ENCODE results near the gene PPM1A.

PPM1A gene

DNA sequence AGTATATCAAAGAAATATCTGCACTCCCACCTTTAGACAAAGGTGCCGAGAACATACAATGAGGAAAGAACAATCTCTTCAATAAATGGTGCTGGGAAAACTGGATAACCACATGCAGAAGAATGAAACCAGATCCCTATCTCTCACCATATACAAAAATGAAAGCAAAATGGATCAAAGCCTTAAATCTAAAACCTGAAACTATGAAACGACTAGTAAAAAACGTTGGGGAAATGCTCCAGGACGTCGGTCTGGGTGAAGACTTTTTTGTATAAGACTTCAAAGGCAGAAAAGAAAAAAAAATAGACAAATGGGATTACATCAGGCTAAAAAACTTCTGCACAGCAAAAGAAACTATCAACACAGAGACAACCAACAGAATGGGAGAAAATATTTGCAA, 83.8 kb downstream of the PPM1A start:
- peaks cover 10% of the 10 kb centered on the region for H3K4me1 Mint-ChIP-seq
- H3K27ac Mint-ChIP-seq: no peak overlapping the region
- H3K36me3 Mint-ChIP-seq (ENCODE audit: low read depth): no peaks in the 10 kb centered on the region
- TF ChIP-seq, protein P1, sequence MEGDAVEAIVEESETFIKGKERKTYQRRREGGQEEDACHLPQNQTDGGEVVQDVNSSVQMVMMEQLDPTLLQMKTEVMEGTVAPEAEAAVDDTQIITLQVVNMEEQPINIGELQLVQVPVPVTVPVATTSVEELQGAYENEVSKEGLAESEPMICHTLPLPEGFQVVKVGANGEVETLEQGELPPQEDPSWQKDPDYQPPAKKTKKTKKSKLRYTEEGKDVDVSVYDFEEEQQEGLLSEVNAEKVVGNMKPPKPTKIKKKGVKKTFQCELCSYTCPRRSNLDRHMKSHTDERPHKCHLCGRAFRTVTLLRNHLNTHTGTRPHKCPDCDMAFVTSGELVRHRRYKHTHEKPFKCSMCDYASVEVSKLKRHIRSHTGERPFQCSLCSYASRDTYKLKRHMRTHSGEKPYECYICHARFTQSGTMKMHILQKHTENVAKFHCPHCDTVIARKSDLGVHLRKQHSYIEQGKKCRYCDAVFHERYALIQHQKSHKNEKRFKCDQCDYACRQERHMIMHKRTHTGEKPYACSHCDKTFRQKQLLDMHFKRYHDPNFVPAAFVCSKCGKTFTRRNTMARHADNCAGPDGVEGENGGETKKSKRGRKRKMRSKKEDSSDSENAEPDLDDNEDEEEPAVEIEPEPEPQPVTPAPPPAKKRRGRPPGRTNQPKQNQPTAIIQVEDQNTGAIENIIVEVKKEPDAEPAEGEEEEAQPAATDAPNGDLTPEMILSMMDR (IDR thresholded peaks at IDR 0.05; ENCODE audit: unreplicated experiment in 3 of 3): no peak
- no peaks in the 10 kb centered on the region for H3K9me3 Mint-ChIP-seq
- H3K27me3 Mint-ChIP-seq (ENCODE audit: low read depth): peaks cover 50% of the 10 kb centered on the region
- H3K4me3 Mint-ChIP-seq: no peak overlapping the region

DNA sequence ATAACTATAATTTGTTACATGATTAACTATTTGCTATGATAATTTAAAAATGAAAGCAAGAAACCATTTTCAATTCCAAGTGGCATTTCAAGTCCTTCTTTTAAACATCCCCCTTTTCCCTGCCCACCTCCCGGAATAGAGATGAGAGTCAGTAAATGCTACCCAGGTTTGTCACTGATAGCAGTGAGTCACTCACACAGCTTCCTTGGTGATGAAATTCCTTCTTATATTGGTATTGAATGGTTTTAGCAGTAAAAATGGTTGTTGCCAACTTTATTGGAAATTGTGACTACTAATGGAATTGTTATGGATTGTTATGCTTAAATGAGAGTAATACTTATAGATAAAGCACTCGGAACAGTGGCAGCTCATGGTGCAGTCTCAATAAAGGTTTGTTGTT, 90.5 kb downstream of the PPM1A start:
- H3K27me3 Mint-ChIP-seq (ENCODE audit: low read depth): peaks cover 21% of the 10 kb centered on the region
- no peak overlapping the region for H3K4me3 Mint-ChIP-seq
- H3K9me3 Mint-ChIP-seq: peaks cover 4% of the 10 kb centered on the region
- H3K36me3 Mint-ChIP-seq (ENCODE audit: low read depth): no peaks in the 10 kb centered on the region
- H3K27ac Mint-ChIP-seq: no peak overlapping the region
- TF ChIP-seq, protein P1 (IDR thresholded peaks at IDR 0.05; ENCODE audit: unreplicated experiment in 3 of 3): no peak
- H3K4me1 Mint-ChIP-seq: no peaks in the 10 kb centered on the region

DNA sequence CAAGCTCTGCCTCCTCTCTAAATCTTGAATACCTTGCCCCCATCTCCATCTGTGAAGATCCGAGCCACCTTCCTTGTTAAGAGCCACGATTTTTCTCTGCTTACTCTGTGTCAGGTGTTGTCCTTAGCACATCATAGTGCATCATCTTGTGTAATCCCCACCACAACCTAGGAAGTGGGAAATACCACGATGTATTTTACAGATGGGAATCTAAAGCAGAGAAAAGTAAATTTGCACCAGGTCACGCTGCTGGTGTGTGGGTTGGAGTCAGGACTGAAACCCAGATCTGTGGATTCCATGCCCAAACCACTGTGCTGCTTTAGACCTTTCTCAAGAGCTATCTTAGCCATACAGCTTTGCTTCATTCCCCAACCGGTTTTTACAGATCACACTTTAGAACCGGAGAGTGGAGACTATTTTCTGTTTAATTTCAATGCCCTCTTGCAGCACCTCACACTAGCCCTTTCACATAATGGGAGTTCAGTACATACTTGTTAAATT, 94.6 kb downstream of the PPM1A start:
- Mint-ChIP-seq H3K27ac (no peak overlapping the region), H3K4me1 (no peaks in the 10 kb centered on the region), H3K27me3 (ENCODE audit: low read depth) (no peaks in the 10 kb centered on the region), H3K4me3 (no peak overlapping the region), H3K36me3 (ENCODE audit: low read depth) (no peaks in the 10 kb centered on the region), H3K9me3 (peaks cover 4% of the 10 kb centered on the region)
- TF ChIP-seq, protein P1 (IDR thresholded peaks at IDR 0.05; ENCODE audit: unreplicated experiment in 3 of 3): no peak

DNA sequence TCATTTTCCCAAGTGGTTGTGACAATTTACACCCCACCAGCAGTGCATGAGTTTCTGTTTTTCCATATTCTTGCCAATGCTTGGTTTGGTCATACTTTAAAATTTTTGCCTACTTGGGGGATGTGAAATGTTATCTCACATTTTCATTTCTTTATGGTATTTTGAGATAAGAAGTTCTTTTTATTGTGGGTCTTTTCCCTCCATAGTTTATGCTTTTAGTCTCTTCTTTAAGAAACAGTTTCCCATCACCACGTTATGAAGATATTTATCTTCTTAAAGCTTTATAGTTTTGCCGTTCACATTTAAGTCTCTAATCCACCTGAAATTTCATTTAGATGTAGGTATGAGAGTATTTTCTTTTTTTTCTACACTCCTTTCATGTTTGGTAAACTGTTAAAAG, 95.7 kb downstream of the PPM1A start:
- Mint-ChIP-seq H3K4me3 (no peak overlapping the region), H3K36me3 (ENCODE audit: low read depth) (no peaks in the 10 kb centered on the region), H3K27ac (no peak overlapping the region), H3K4me1 (peaks cover 1% of the 10 kb centered on the region), H3K27me3 (ENCODE audit: low read depth) (no peaks in the 10 kb centered on the region), H3K9me3 (peaks cover 4% of the 10 kb centered on the region)
- TF ChIP-seq, protein P1 (IDR thresholded peaks at IDR 0.05; ENCODE audit: unreplicated experiment in 3 of 3): no peak

DNA sequence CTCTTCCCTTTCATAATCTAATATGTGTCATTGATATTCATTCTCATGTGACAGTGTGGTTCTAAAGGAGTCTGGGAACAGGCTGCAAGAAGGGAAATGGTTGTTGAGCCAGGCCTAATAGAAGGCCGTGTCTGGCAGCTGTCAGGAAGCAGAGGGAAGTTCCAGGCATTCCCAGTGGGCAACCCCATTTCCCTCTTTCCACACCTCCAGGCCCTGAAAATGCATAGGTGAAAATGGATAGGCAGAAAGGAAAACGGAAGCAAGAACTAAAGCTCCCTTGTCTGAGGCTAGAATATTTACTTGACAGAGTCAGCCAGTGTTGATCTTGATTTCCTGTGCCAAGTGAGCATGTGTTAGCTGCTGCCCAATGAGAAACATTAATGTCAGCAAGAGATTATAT, 97.7 kb downstream of the PPM1A start:
- no peak overlapping the region for H3K4me3 Mint-ChIP-seq
- peaks cover 10% of the 10 kb centered on the region for H3K4me1 Mint-ChIP-seq
- peaks cover 4% of the 10 kb centered on the region for H3K9me3 Mint-ChIP-seq
- no peaks in the 10 kb centered on the region for H3K36me3 Mint-ChIP-seq (ENCODE audit: low read depth)
- H3K27me3 Mint-ChIP-seq (ENCODE audit: low read depth): no peaks in the 10 kb centered on the region
- TF ChIP-seq, protein P1 (IDR thresholded peaks at IDR 0.05; ENCODE audit: unreplicated experiment in 3 of 3): no peak
- no peak overlapping the region for H3K27ac Mint-ChIP-seq

DNA sequence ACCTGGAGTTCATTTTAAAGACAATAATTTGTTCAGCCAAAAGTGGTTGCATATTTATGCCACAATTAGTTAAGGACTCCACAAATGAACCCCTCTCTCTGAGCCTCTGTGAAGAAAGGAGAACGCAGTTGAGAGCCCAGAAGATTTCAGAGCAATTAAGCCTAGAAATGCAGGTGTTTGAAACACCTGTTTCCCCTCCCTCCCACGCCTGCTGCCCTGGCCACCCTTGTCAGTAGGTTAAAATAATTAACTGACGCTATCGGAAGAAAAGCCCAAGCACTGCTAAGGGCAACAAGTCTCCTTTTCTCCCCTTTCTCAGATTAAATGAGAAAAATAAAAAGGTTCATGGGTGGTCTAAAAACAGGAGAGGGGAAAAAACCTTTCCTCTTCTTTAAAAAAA, 99.2 kb downstream of the PPM1A start:
- Mint-ChIP-seq H3K27ac (no peak overlapping the region), H3K9me3 (peaks cover 4% of the 10 kb centered on the region), H3K4me3 (no peak overlapping the region), H3K27me3 (ENCODE audit: low read depth) (no peaks in the 10 kb centered on the region), H3K4me1 (peaks cover 10% of the 10 kb centered on the region), H3K36me3 (ENCODE audit: low read depth) (no peaks in the 10 kb centered on the region)
- TF ChIP-seq, protein P1 (IDR thresholded peaks at IDR 0.05; ENCODE audit: unreplicated experiment in 3 of 3): no peak

All from nephron (organoid).